ENCODE measurements around the gene UNC13D. TPM values are rescaled to one million over a fixed set of nuclear protein-coding genes. Genes with fewer than 3 reads are reported as not detected.

UNC13D gene
- total and polyA plus RNA-seq, 9 of the 15 experiments (the other 6 are each of a cell fraction or from before 2014, with no cell fraction given): 0.86 to 244 (median 69.2) TPM

DNA sequence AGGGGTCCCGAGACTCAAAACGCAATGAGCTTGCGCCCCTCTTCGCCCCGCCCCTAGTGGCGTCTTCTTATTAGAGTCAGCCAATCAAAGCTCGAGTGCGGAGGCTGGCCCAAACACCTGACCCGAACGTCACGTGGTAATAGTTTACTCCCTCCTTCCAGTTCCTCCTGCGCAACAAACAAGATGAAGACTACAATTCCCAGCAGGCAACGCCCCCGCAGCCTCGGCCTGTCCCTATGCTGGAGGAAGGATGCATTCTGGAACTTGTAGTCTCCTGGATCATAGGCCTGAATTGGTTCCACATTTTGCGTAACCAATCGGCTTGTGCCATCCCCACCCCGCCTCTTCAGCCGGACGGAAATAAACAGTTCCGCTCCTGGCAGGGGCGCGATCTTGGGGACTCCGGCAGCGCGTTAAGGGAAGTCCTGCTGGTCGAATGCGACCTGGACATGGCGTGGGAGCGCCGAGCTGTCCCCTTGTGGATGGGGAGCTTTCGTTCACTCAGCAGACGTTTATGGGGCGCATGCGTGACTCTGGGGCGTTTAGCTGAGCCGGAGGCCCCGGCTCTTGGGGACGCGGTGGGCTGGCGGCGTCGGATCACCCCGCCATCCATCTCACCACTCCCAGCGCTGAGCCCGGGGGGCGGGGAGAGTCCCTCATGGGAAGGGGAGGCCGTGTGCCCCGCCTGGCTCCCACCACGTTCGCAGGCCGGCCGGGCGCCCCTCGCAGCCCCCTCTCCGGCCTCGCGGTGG lies 11.3 kb upstream of the UNC13D start, which contains the start of gene WBP2 (continued):
- TF ChIP-seq, protein P1, sequence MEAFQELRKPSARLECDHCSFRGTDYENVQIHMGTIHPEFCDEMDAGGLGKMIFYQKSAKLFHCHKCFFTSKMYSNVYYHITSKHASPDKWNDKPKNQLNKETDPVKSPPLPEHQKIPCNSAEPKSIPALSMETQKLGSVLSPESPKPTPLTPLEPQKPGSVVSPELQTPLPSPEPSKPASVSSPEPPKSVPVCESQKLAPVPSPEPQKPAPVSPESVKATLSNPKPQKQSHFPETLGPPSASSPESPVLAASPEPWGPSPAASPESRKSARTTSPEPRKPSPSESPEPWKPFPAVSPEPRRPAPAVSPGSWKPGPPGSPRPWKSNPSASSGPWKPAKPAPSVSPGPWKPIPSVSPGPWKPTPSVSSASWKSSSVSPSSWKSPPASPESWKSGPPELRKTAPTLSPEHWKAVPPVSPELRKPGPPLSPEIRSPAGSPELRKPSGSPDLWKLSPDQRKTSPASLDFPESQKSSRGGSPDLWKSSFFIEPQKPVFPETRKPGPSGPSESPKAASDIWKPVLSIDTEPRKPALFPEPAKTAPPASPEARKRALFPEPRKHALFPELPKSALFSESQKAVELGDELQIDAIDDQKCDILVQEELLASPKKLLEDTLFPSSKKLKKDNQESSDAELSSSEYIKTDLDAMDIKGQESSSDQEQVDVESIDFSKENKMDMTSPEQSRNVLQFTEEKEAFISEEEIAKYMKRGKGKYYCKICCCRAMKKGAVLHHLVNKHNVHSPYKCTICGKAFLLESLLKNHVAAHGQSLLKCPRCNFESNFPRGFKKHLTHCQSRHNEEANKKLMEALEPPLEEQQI (IDR thresholded peaks at IDR 0.05): no peak
- TF ChIP-seq RCOR1 (IDR thresholded peaks at IDR 0.05; ENCODE audit: borderline replicate concordance in 1 of 2, low read depth in 2 of 2, low read length in 2 of 2): peak in 1 of 2 experiments; percentile 23; a peak in 2 of 4 replicates
- no peak for TF ChIP-seq KAT2B (IDR thresholded peaks at IDR 0.05; ENCODE audit: low read depth, low read length)
- TF ChIP-seq KDM5B (IDR thresholded peaks at IDR 0.05; ENCODE audit: insufficient replicate concordance, low read depth, low read length): peak; percentile 66
- TF ChIP-seq SRF (CRISPR knock-in tag; IDR thresholded peaks at IDR 0.05): no peak
- no peak for TF ChIP-seq ZNF354B (CRISPR knock-in tag; IDR thresholded peaks at IDR 0.05)
- no peak for TF ChIP-seq RUNX1 (IDR thresholded peaks at IDR 0.05; ENCODE audit: low read depth)
- TF ChIP-seq FOXK2 (conservative IDR thresholded peaks at IDR 0.05 in 1 of 2, IDR thresholded peaks at IDR 0.05 in 1 of 2; ENCODE audit: low read depth in 2 of 2): peak; percentile 93; a peak in 3 of 4 replicates
- TF ChIP-seq MYNN (IDR thresholded peaks at IDR 0.05): no peak
- no peak for TF ChIP-seq MYNN (CRISPR knock-in tag; IDR thresholded peaks at IDR 0.05)
- TF ChIP-seq, protein P2, sequence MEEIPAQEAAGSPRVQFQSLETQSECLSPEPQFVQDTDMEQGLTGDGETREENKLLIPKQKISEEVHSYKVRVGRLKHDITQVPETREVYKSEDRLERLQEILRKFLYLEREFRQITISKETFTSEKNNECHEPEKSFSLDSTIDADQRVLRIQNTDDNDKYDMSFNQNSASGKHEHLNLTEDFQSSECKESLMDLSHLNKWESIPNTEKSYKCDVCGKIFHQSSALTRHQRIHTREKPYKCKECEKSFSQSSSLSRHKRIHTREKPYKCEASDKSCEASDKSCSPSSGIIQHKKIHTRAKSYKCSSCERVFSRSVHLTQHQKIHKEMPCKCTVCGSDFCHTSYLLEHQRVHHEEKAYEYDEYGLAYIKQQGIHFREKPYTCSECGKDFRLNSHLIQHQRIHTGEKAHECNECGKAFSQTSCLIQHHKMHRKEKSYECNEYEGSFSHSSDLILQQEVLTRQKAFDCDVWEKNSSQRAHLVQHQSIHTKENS (CRISPR knock-in tag; IDR thresholded peaks at IDR 0.05): no peak
- TF ChIP-seq, protein P3, sequence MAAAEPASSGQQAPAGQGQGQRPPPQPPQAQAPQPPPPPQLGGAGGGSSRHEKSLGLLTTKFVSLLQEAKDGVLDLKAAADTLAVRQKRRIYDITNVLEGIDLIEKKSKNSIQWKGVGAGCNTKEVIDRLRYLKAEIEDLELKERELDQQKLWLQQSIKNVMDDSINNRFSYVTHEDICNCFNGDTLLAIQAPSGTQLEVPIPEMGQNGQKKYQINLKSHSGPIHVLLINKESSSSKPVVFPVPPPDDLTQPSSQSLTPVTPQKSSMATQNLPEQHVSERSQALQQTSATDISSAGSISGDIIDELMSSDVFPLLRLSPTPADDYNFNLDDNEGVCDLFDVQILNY (CRISPR knock-in tag; IDR thresholded peaks at IDR 0.05): peak; percentile 74; the same call in 1 of the 2 replicates
- TF ChIP-seq SRSF3 (IDR thresholded peaks at IDR 0.05; ENCODE audit: insufficient read depth, low read length): no peak
- TF ChIP-seq ATF1 (CRISPR knock-in tag; IDR thresholded peaks at IDR 0.05): no peak
- TF ChIP-seq ATF1 (tag; IDR thresholded peaks at IDR 0.05): peak; percentile 87
